Small intestine (tissue), 7 donors: ENCODE data around the gene TMPRSS6. TPM values are rescaled to one million over a fixed set of nuclear protein-coding genes. Genes with fewer than 3 reads are reported as not detected.

Source experiments
- DNase-seq, 2 donors: peaks; one replicate each; pipeline versions ENCODE4 v3.0.0 to v3.0.0-alpha.2; 2013
- FAIRE-seq: peaks from 2 replicates; lab custom pipeline; 2012; peaks lifted over from hg19 to GRCh38; lab: Jason Lieb, UNC
- H3K27ac ChIP-seq, 3 donors: one replicate each; pipeline ENCODE4 v1.5.1; 2013; ENCODE audit warnings: low read length in 2 of 3, mild to moderate bottlenecking in 2 of 3, control low read depth in 1 of 3, inconsistent platforms in 1 of 3, low read depth in 1 of 3, moderate library complexity in 1 of 3
- H3K27me3 ChIP-seq, 3 donors: one replicate each; pipeline ENCODE4 v1.6.1; 2013; ENCODE audit warnings: low read length in 3 of 3, inconsistent platforms in 1 of 3; ENCODE audit not compliant: control insufficient read depth in 3 of 3, insufficient read depth in 3 of 3
- H3K36me3 ChIP-seq, 3 donors: one replicate each; pipeline ENCODE4 v1.6.1; 2013; ENCODE audit warnings: low read length in 3 of 3, inconsistent platforms in 1 of 3, low read depth in 1 of 3, mild to moderate bottlenecking in 1 of 3, moderate library complexity in 1 of 3; ENCODE audit not compliant: control insufficient read depth in 3 of 3, insufficient read depth in 2 of 3
- H3K4me1 ChIP-seq, 3 donors: one replicate each; pipeline ENCODE4 v1.6.1; 2013; ENCODE audit warnings: low read length in 2 of 3, inconsistent platforms in 1 of 3, low read depth in 1 of 3, mild to moderate bottlenecking in 1 of 3, moderate library complexity in 1 of 3; ENCODE audit not compliant: control insufficient read depth in 3 of 3, insufficient read depth in 2 of 3
- H3K4me3 ChIP-seq, 3 donors: one replicate each; pipeline ENCODE4 v1.5.1; 2013; ENCODE audit warnings: low read length in 3 of 3, control low read depth in 1 of 3, inconsistent platforms in 1 of 3, low read depth in 1 of 3, mild to moderate bottlenecking in 1 of 3, moderate library complexity in 1 of 3
- H3K9me3 ChIP-seq, 2 donors: one replicate each; pipeline ENCODE4 v1.6.1; 2013; ENCODE audit warnings: low read depth in 1 of 2, low read length in 1 of 2; ENCODE audit not compliant: control insufficient read depth in 2 of 2, insufficient read depth in 1 of 2
- WGBS, 3 donors: extraction: QIAGEN DNeasy Blood & Tissue Kit; methylation state at CpG; one replicate each; pipeline ENCODE4 v1.1.7; 2013; 5-methylcytosine and 5-hydroxymethylcytosine counted together
- polyA plus RNA-seq, 4 donors: library from polyadenylated mRNA; stranded (reverse) in 3 of 4; unstranded in 1 of 4; fragments of 200-250 nt in 3 of 4; fragments of 120-200 nt in 1 of 4; gene quantifications; one replicate each; pipeline versions ENCODE4 v1.2.1 to v1.2.3, GENCODE V29; 2013
- donor health status: healthy with polysubstance abuse.
- donor health status: control.
- donor health status: control.
- donor health status: Bipolar disorder and iron deficiency.
- donor health status: healthy.

Gene TMPRSS6
- polyA plus RNA-seq, 4 donors = 0.40 to 4.2 (median 1.3) TPM

GRCh38 chr22:37054600-37055365 is 54.7 kb downstream of the TMPRSS6 start:
- H3K4me3 ChIP-seq = no peak overlapping the region
- DNase-seq = peak; percentile 59 to 64
- no peak for FAIRE-seq
- H3K4me1 ChIP-seq = peaks cover 0 to 21% (median 0%) of the 10 kb centered on the region in 3 donors
- peak overlapping the region in 1 of 3 donors; percentile 0 for H3K27ac ChIP-seq
- WGBS, 3 donors = 38 to 74% (median 50%) methylated on average over 20 of the region's 20 CpGs
- no peaks in the 10 kb centered on the region for H3K9me3 ChIP-seq
- peaks cover 0 to 54% (median 5%) of the 10 kb centered on the region in 3 donors for H3K36me3 ChIP-seq
- no peaks in the 10 kb centered on the region for H3K27me3 ChIP-seq

DNA sequence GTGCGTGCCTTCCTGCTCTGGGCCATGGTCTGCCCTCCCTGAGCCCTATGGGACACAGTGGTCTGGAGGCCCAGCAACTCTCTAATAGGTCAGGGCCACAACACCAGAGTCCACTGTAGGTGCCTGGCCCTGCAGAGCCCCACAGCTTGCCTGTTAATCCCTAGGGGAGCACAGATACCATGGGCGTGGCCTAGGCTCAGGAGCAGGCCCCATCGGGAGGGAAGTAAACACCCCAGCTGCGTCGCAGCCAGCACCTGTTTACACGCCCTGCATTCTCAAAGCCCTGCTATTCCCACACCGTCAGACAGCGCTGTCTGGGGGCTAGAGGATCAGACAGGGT is 55.5 kb downstream of the TMPRSS6 start:
- peak overlapping the region in 1 of 3 donors; percentile 0 for H3K27ac ChIP-seq
- peaks cover 0 to 46% (median 0%) of the 10 kb centered on the region in 3 donors for H3K36me3 ChIP-seq
- no peaks in the 10 kb centered on the region for H3K27me3 ChIP-seq
- H3K4me3 ChIP-seq = no peak overlapping the region
- FAIRE-seq (no peak), DNase-seq (peak; percentile 41 to 56)
- 18 to 63% (median 40%) methylated on average over 8 of the region's 8 CpGs for WGBS, 3 donors
- H3K4me1 ChIP-seq = peaks cover 0 to 21% (median 0%) of the 10 kb centered on the region in 3 donors
- no peaks in the 10 kb centered on the region for H3K9me3 ChIP-seq

- FAIRE-seq (no peak), DNase-seq (peak; percentile 40 to 48)
- H3K9me3 ChIP-seq = no peaks in the 10 kb centered on the region
- H3K4me3 ChIP-seq = no peak overlapping the region
- 56 to 75% (median 75%) methylated on average over 16 of the region's 16 CpGs for WGBS, 3 donors
- no peaks in the 10 kb centered on the region for H3K27me3 ChIP-seq
- H3K4me1 ChIP-seq = peaks cover 0 to 21% (median 0%) of the 10 kb centered on the region in 3 donors
- peaks cover 0 to 41% (median 0%) of the 10 kb centered on the region in 3 donors for H3K36me3 ChIP-seq
- H3K27ac ChIP-seq = no peak overlapping the region
Measured at GRCh38 chr22:37053310-37054055, 56.0 kb downstream of the TMPRSS6 start.

DNA sequence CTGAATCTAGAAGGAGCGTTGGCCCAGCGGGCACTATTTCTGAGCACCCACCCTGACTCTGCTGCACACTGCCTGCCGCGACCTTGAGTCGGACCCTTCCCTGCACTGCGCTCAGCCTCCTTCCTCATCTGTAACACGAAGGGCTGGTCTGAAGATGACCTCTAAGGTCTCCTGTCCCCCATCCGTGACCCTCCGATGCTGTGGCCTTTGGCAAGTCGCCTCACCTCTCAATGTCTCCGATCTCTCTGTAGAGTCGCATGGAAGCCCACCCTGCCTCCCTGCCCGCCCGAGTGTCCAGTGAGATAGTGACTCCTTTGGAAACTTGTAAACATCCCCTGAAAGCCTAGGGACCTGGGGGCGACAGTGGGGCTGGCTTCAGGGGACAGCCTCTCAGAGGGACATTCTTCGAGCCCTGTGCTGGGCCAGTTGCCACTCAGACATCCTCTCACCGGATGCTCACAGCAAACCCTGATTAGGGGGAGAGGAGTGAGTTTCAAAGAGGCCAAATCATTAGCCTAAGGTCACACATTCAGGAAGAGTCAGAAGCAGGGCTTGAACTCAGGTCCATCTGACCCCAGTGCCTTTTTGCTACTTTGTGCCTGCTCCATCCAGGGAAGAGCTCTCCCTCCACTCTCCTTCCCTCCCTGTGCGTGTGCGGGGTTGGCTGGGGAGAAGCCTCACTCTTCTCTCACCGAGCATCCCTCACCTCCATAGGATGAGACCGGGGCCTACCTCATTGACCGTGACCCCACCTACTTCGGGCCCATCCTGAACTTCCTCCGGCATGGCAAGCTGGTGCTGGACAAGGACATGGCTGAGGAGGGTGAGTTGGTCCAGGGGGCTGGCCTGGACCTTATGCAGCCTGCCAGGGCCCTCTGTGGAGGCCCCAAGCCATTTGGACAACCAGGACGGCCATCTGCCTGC is 56.9 kb downstream of the TMPRSS6 start:
- Histone ChIP-seq H3K4me3 (peak overlapping the region in 2 of 3 donors; percentile 25 to 67), H3K4me1 (peaks cover 0 to 21% (median 0%) of the 10 kb centered on the region in 3 donors), H3K27me3 (no peaks in the 10 kb centered on the region), H3K9me3 (no peaks in the 10 kb centered on the region), H3K36me3 (peaks cover 0 to 33% (median 0%) of the 10 kb centered on the region in 3 donors), H3K27ac (no peak overlapping the region)
- DNase-seq = no peak
- no peak for FAIRE-seq
- 84 to 94% (median 92%) methylated on average over 24 to 25 of the region's 25 CpGs for WGBS, 3 donors

- peaks cover 0 to 26% (median 0%) of the 10 kb centered on the region in 3 donors for H3K36me3 ChIP-seq
- peak within 1 kb of the TSS in 1 of 3 donors; percentile 9 for H3K27ac ChIP-seq
- H3K27me3 ChIP-seq = no peaks in the 10 kb centered on the region
- DNase-seq (peak; percentile 59 to 73), FAIRE-seq (no peak)
- H3K9me3 ChIP-seq = no peaks in the 10 kb centered on the region
- 6 to 11% (median 11%) methylated on average over 54 to 89 of the region's 89 CpGs for WGBS, 3 donors
- H3K4me1 ChIP-seq = peaks cover 0 to 21% (median 0%) of the 10 kb centered on the region in 3 donors
- H3K4me3 ChIP-seq = peak within 1 kb of the TSS; percentile 30 to 67 (median 61)
Measured at GRCh38 chr22:37051391-37052385, 57.8 kb downstream of the TMPRSS6 start, which contains the start of gene KCTD17. KCTD17 (plus strand) TSS chr22:37051742; CDS start chr22:37051761, 19 bp downstream.

GRCh38 chr22:37050913-37051312 is 58.6 kb downstream of the TMPRSS6 start:
- FAIRE-seq (no peak), DNase-seq (no peak)
- peak overlapping the region in 1 of 3 donors; percentile 2 for H3K27ac ChIP-seq
- no peaks in the 10 kb centered on the region for H3K9me3 ChIP-seq
- no peak overlapping the region for H3K4me3 ChIP-seq
- WGBS, 3 donors = 67 to 77% (median 76%) methylated on average over 6 of the region's 6 CpGs
- H3K4me1 ChIP-seq = peaks cover 0 to 21% (median 0%) of the 10 kb centered on the region in 3 donors
- H3K36me3 ChIP-seq = peaks cover 0 to 18% (median 0%) of the 10 kb centered on the region in 3 donors
- H3K27me3 ChIP-seq = no peaks in the 10 kb centered on the region

DNA sequence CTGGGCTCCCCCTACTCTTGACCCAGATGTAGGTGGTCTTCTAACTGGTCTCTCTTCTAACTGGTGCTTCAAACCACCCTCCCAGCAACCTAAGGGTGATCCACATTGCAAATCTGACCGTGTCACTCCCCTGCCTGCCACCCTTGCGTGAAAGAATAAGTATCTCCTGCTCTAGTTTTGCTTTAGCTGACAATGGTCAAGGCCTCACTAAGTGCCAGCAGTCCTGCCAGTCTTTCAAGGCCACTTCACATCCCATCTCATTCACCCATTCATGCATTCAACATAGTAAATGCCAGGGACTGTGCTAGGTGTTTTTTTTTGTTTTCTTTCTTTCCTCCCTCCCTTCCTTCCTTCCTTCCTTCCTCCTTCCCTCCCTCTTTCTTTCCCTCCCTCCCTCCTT is 60.3 kb downstream of the TMPRSS6 start:
- H3K27ac ChIP-seq = no peak overlapping the region
- peaks cover 0 to 24% (median 1%) of the 10 kb centered on the region in 3 donors for H3K4me1 ChIP-seq
- 78 to 87% (median 80%) methylated on average over 2 of the region's 2 CpGs for WGBS, 3 donors
- no peak for FAIRE-seq
- DNase-seq = no peak
- peaks cover 0 to 11% (median 0%) of the 10 kb centered on the region in 3 donors for H3K36me3 ChIP-seq
- H3K27me3 ChIP-seq = no peaks in the 10 kb centered on the region
- H3K4me3 ChIP-seq = no peak overlapping the region
- no peaks in the 10 kb centered on the region for H3K9me3 ChIP-seq
